K562 (cell line): ENCODE data around the gene ADPRHL1. TPM values are rescaled to one million over a fixed set of nuclear protein-coding genes. Genes with fewer than 3 reads are reported as not detected.

Experiments
- ATAC-seq: fragments of 200-7000 bp; cut with Tn5 transposase; 3 replicates; pipeline ENCODE4 v1.9.1; 2020; ENCODE audit warnings: moderate library complexity
- BruUV-seq: library from RNA; stranded (reverse); fragments of 400-500 nt; replicated peaks from 2 replicates; lab custom pipeline; 2021; lab: Mats Ljungman, UMichigan
- CTCF ChIA-PET: fragments of 300-600 bp; formaldehyde crosslinking; extraction: SDS; loops from one replicate; lab custom pipeline; 2021; ENCODE audit warnings: low intra/inter-chr PET ratio; lab: Yijun Ruan, JAX
- POLR2A ChIA-PET: fragments of 300-600, 350-650 bp; sonication (Branson Sonifier 250); formaldehyde crosslinking; extraction: SDS; loops from one replicate; lab custom pipeline; 2021; ENCODE audit warnings: antibody characterized with exemption, inconsistent platforms; lab: Yijun Ruan, JAX
- DNase-seq, 4 experiments: peaks; one replicate each; pipeline versions ENCODE4 v3.0.0 to v3.0.0-alpha.2; 2011 to 2018; ENCODE audit warnings: low spot score in 3 of 4, mixed read lengths in 3 of 4; ENCODE audit errors: extremely low read depth in 1 of 4
- FAIRE-seq: peaks from 2 replicates; lab custom pipeline; 2011; peaks lifted over from hg19 to GRCh38; lab: Jason Lieb, UNC
- H2AFZ ChIP-seq: 2 replicates; pipeline ENCODE4 v1.6.0; 2011; ENCODE audit warnings: low read depth, low read length, control low read depth, inconsistent platforms
- H3K27ac ChIP-seq: fragments of 200-600 bp; 3 replicates; pipeline ENCODE4 v1.8.0; 2011; ENCODE audit warnings: low read depth, mild to moderate bottlenecking, control low read depth, inconsistent platforms, low read length, moderate library complexity, mixed read lengths; ENCODE audit errors: extremely low read depth
- H3K27me3 ChIP-seq, 2 experiments: fragments of 300-600 bp in 1 of 2; 2 replicates in 1 of 2; 3 replicates in 1 of 2; pipeline versions ENCODE4 v1.6.0 to v1.8.0; 2011; ENCODE audit warnings: inconsistent platforms in 2 of 2, low read length in 2 of 2, mild to moderate bottlenecking in 1 of 2, mixed read lengths in 1 of 2, moderate library complexity in 1 of 2; ENCODE audit not compliant: control insufficient read depth in 2 of 2, insufficient read depth in 2 of 2
- H3K36me3 ChIP-seq: fragments of 300-600 bp; 3 replicates; pipeline ENCODE4 v1.8.0; 2011; ENCODE audit warnings: mild to moderate bottlenecking, low read length, inconsistent platforms; ENCODE audit not compliant: control insufficient read depth, insufficient read depth
- H3K4me1 ChIP-seq, 2 experiments: fragments of 200-600 bp in 1 of 2; replicated peaks in 1 of 2; 2 replicates in 1 of 2; 3 replicates in 1 of 2; pipeline versions ENCODE4 v1.5.1 to v1.8.0; 2011; ENCODE audit warnings: inconsistent platforms in 2 of 2, low read length in 2 of 2, mild to moderate bottlenecking in 1 of 2, mixed read lengths in 1 of 2, moderate library complexity in 1 of 2; ENCODE audit not compliant: control insufficient read depth in 2 of 2, insufficient read depth in 2 of 2
- H3K4me2 ChIP-seq: 2 replicates; pipeline ENCODE4 v1.6.1; 2011; ENCODE audit warnings: low read length, control low read depth, inconsistent platforms, mixed read lengths; ENCODE audit not compliant: insufficient read depth
- H3K4me3 ChIP-seq: fragments of 200-600 bp; sonication (generic), shearing (Covaris generic); 2 replicates; pipeline ENCODE4 v1.5.1; 2016; ENCODE audit warnings: control low read depth, inconsistent platforms
- H3K79me2 ChIP-seq: fragments of 200-600 bp; 3 replicates; pipeline ENCODE4 v1.8.0; 2011; ENCODE audit warnings: low read length, inconsistent platforms; ENCODE audit not compliant: control insufficient read depth, insufficient read depth
- H3K9ac ChIP-seq, 2 experiments: 2 replicates each; pipeline versions ENCODE4 v1.6.0 to v1.6.1; 2011; ENCODE audit warnings: low read depth in 2 of 2, low read length in 2 of 2, control low read depth in 1 of 2, inconsistent platforms in 1 of 2, mild to moderate bottlenecking in 1 of 2, mixed read lengths in 1 of 2; ENCODE audit not compliant: insufficient read depth in 1 of 2
- H3K9me1 ChIP-seq: one replicate; pipeline ENCODE4 v1.6.0; 2011; ENCODE audit warnings: inconsistent platforms, mild to moderate bottlenecking, low read length, moderate library complexity; ENCODE audit not compliant: control insufficient read depth, insufficient read depth
- H3K9me3 ChIP-seq: replicated peaks from 2 replicates; pipeline ENCODE4 v1.5.1; 2011; ENCODE audit warnings: low read depth, low read length, inconsistent platforms; ENCODE audit not compliant: control insufficient read depth, insufficient read depth
- H4K20me1 ChIP-seq: replicated peaks from 2 replicates; pipeline ENCODE4 v1.6.1; 2011; ENCODE audit warnings: low read length, inconsistent platforms, mixed read lengths; ENCODE audit not compliant: control insufficient read depth, insufficient read depth
- CBX1 ChIP-seq: sonication (generic); IDR thresholded peaks from 2 replicates; pipeline ENCODE4 v1.6.1; 2016; ENCODE audit warnings: antibody characterized with exemption, low read depth, mild to moderate bottlenecking
- CEBPG ChIP-seq, 3 experiments: fragments of 200-800 bp in 1 of 3; sonication (Bioruptor generic) in 1 of 3; sonication (generic) in 1 of 3; formaldehyde crosslinking in 1 of 3; IDR thresholded peaks in 2 of 3; conservative IDR thresholded peaks in 1 of 3; 2 replicates each; pipeline versions ENCODE4 v1.6.1 to v1.8.0; 2016 to 2022; ENCODE audit warnings: missing compliant biosample characterization in 2 of 3, missing genetic modification characterization in 2 of 3, mild to moderate bottlenecking in 1 of 3, missing genetic modification reagents in 1 of 3
- CREB5 ChIP-seq: fragments of 250-450 bp; sonication (Bioruptor Pico); IDR thresholded peaks from 2 replicates; pipeline ENCODE4 v1.5.0; 2020; ENCODE audit warnings: mild to moderate bottlenecking
- CUX1 ChIP-seq: fragments of 200-800 bp; sonication (Bioruptor generic); IDR thresholded peaks from 2 replicates; pipeline ENCODE4 v1.6.1; 2016; ENCODE audit warnings: missing genetic modification characterization, missing compliant biosample characterization
- NCOA6 ChIP-seq: fragments of 450-650 bp; IDR thresholded peaks from 2 replicates; pipeline ENCODE4 v1.6.1; 2017; ENCODE audit warnings: mild to moderate bottlenecking
- NKRF ChIP-seq: fragments of 450-650 bp; IDR thresholded peaks from 2 replicates; pipeline ENCODE4 v1.6.1; 2016; ENCODE audit warnings: borderline replicate concordance
- SIRT6 ChIP-seq: IDR thresholded peaks from one replicate; pipeline ENCODE4 v1.6.1; 2012; ENCODE audit warnings: low read depth, mild to moderate bottlenecking, control low read depth, inconsistent platforms, low read length, moderate library complexity
- SNIP1 ChIP-seq: fragments of 450-650 bp; IDR thresholded peaks from 2 replicates; pipeline ENCODE4 v1.7.1; 2017; ENCODE audit warnings: low read depth, mild to moderate bottlenecking
- YY1 ChIP-seq, 3 experiments: IDR thresholded peaks; 2 replicates each; pipeline ENCODE4 v1.6.1; 2011; ENCODE audit warnings: low read length in 2 of 3, mild to moderate bottlenecking in 2 of 3, moderate library complexity in 2 of 3, borderline replicate concordance in 1 of 3, control low read depth in 1 of 3, low read depth in 1 of 3; ENCODE audit not compliant: insufficient read depth in 3 of 3, insufficient replicate concordance in 2 of 3, control insufficient read depth in 1 of 3, insufficient read length in 1 of 3; ENCODE audit errors: extremely low read depth in 1 of 3
- ZNF584 ChIP-seq: fragments of 200-800 bp; sonication (Bioruptor generic); IDR thresholded peaks from 2 replicates; pipeline ENCODE4 v1.6.1; 2016; ENCODE audit warnings: low read depth, mild to moderate bottlenecking, missing genetic modification characterization, missing compliant biosample characterization
- WGBS: fragments of 100-300 bp; shearing (Covaris generic); methylation state at CpG from one replicate; pipeline ENCODE4 v1.1.6; 2016; ENCODE audit warnings: low coverage, mixed read lengths; ENCODE audit not compliant: insufficient coverage; ENCODE audit errors: missing lambda C conversion rate; 5-methylcytosine and 5-hydroxymethylcytosine counted together
- in situ Hi-C: fragments of 300-500 bp; cut with MboI; formaldehyde crosslinking; loops from 4 replicates; pipeline ENCODE4 v1.15.0; 2018; ENCODE audit warnings: inconsistent platforms, mixed read lengths
- intact Hi-C: fragments of 100-400 bp; cut with micrococcal nuclease; formaldehyde crosslinking; loops from 2 replicates; pipeline ENCODE4 v1.14.2; 2022
- polyA plus RNA-seq, 8 experiments: library from polyadenylated mRNA; depleted of rRNA in 4 of 8; stranded (reverse) in 5 of 8; unstranded in 3 of 8; fragments of >200 nt; fragmentation: Nextera tagmentation in 2 of 8; fragmentation: Illumina TruSeq in 1 of 8; extraction: Ambion mirVana in 2 of 8; extraction: Trizol in 1 of 8; gene quantifications; 2 replicates each; pipeline versions ENCODE4 v1.2.1 to v1.2.3, GENCODE V29; 2011 to 2014; ENCODE audit warnings: inconsistent platforms in 1 of 8, missing spikeins in 1 of 8
- total RNA-seq, 7 experiments: library from RNA; depleted of rRNA in 6 of 7; stranded (reverse); fragments of >200 nt in 6 of 7; fragmentation: Illumina TruSeq in 2 of 7; extraction: Trizol in 2 of 7; gene quantifications; 2 replicates each; pipeline versions ENCODE4 v1.2.1 to v1.2.3, GENCODE V29; 2011 to 2021; ENCODE audit warnings: low replicate concordance in 1 of 7

The ADPRHL1 gene
- total and polyA plus RNA-seq, 9 of the 15 experiments (the other 6 are each of a cell fraction or from before 2014, with no cell fraction given), result 0.06 to 0.76 (median 0.37) TPM; not detected in 1

GRCh38 chr13:113472355-113473025, 19.2 kb upstream of the ADPRHL1 start:
- FAIRE-seq (no peak), ATAC-seq (no peak), DNase-seq (no peak)
- H3K9me3 ChIP-seq, result no peaks in the 10 kb centered on the region
- in situ Hi-C loops, result no loop called here
- POLR2A ChIA-PET, result no interaction called here
- no peaks in the 10 kb centered on the region for H3K4me1 ChIP-seq
- CTCF ChIA-PET, result no interaction called here
- H3K4me2 ChIP-seq, result no peak overlapping the region
- H2AFZ ChIP-seq, result no peak overlapping the region
- no TSS peak for BruUV-seq
- H3K79me2 ChIP-seq, result no peaks in the 10 kb centered on the region; the same call in 2 of the 3 replicates
- no peaks in the 10 kb centered on the region for H4K20me1 ChIP-seq
- 82% methylated on average over 14 of the region's 28 CpGs for WGBS
- intact Hi-C loops, result no loop called here
- no peak overlapping the region for H3K4me3 ChIP-seq
- peaks cover 48% of the 10 kb centered on the region for H3K36me3 ChIP-seq
- H3K27ac ChIP-seq, result no peak overlapping the region
- H3K27me3 ChIP-seq, result no peaks in the 10 kb centered on the region
- H3K9me1 ChIP-seq, result no peaks in the 10 kb centered on the region
- H3K9ac ChIP-seq, result no peak overlapping the region
- no peak for TF ChIP-seq YY1 (IDR thresholded peaks at IDR 0.05; ENCODE audit: borderline replicate concordance in 1 of 3, control insufficient read depth in 1 of 3, extremely low read depth in 1 of 3, insufficient read depth in 3 of 3, insufficient read length in 1 of 3, insufficient replicate concordance in 2 of 3, low read depth in 1 of 3, low read length in 2 of 3)
- TF ChIP-seq ZNF584 (CRISPR knock-in tag), result no peak
- no peak for TF ChIP-seq CREB5 (CRISPR knock-in tag)
- TF ChIP-seq SIRT6, result no peak
- TF ChIP-seq CUX1, result no peak
- no peak for TF ChIP-seq NKRF
- TF ChIP-seq CBX1, result no peak
- no peak for TF ChIP-seq SNIP1
- TF ChIP-seq CEBPG (CRISPR knock-in tag; IDR thresholded peaks at IDR 0.05), result no peak
- TF ChIP-seq CEBPG (tag; conservative IDR thresholded peaks at IDR 0.05 in 1 of 2, IDR thresholded peaks at IDR 0.05 in 1 of 2), result no peak
- no peak for TF ChIP-seq NCOA6
